ENCODE results near the gene PACS1.
A peak's percentile ranks its signal among the peaks of the same experiment; 100 is the strongest.
"Not testable (repeated sequence)": the region's sequence is repeated elsewhere in the genome, so short reads cannot be mapped to it uniquely, and the experiment has no call there.

The PACS1 gene

GRCh38 chr11:66072518-66072917 is 2.4 kb downstream of the PACS1 start:
- no peak for DNase-seq (ENCODE audit: low read depth in 2 of 3, low spot score in 2 of 3)

- no peak for DNase-seq (ENCODE audit: low read depth in 2 of 3, low spot score in 2 of 3)
Observed at GRCh38 chr11:66073669-66074068, 3.6 kb downstream of the PACS1 start.

- DNase-seq (ENCODE audit: low read depth in 2 of 3, low spot score in 2 of 3): no peak
Observed at GRCh38 chr11:66075273-66075672, 5.2 kb downstream of the PACS1 start.

- no peak for DNase-seq (ENCODE audit: low read depth in 2 of 3, low spot score in 2 of 3)
Observed at GRCh38 chr11:66076561-66076960, 6.5 kb downstream of the PACS1 start.

GRCh38 chr11:66077927-66078326 is 7.9 kb downstream of the PACS1 start:
- DNase-seq (ENCODE audit: low read depth in 2 of 3, low spot score in 2 of 3): no peak

GRCh38 chr11:66078949-66079348 is 8.9 kb downstream of the PACS1 start:
- DNase-seq (ENCODE audit: low read depth in 2 of 3, low spot score in 2 of 3): not testable (repeated sequence)

- no peak for DNase-seq (ENCODE audit: low read depth in 2 of 3, low spot score in 2 of 3)
Observed at GRCh38 chr11:66080055-66080817, 10.2 kb downstream of the PACS1 start.

GRCh38 chr11:66081505-66081904 is 11.4 kb downstream of the PACS1 start:
- DNase-seq (ENCODE audit: low read depth in 2 of 3, low spot score in 2 of 3): peak in 1 of 3 experiments; percentile 36

- DNase-seq (ENCODE audit: low read depth in 2 of 3, low spot score in 2 of 3): no peak
Observed at GRCh38 chr11:66082946-66083698, 13.1 kb downstream of the PACS1 start.

GRCh38 chr11:66083767-66084166 is 13.7 kb downstream of the PACS1 start:
- DNase-seq (ENCODE audit: low read depth in 2 of 3, low spot score in 2 of 3): no peak

GRCh38 chr11:66084821-66085475 is 14.9 kb downstream of the PACS1 start:
- DNase-seq (ENCODE audit: low read depth in 2 of 3, low spot score in 2 of 3): no peak

GRCh38 chr11:66087148-66087908 is 17.3 kb downstream of the PACS1 start:
- DNase-seq (ENCODE audit: low read depth in 2 of 3, low spot score in 2 of 3): no peak

GRCh38 chr11:66089067-66089466 is 19.0 kb downstream of the PACS1 start:
- DNase-seq (ENCODE audit: low read depth in 2 of 3, low spot score in 2 of 3): no peak

GRCh38 chr11:66090288-66090687 is 20.2 kb downstream of the PACS1 start:
- DNase-seq (ENCODE audit: low read depth in 2 of 3, low spot score in 2 of 3): no peak

- not testable (repeated sequence) for DNase-seq (ENCODE audit: low read depth in 2 of 3, low spot score in 2 of 3)
Observed at GRCh38 chr11:66092125-66092524, 22.1 kb downstream of the PACS1 start.

GRCh38 chr11:66099746-66100145 is 29.7 kb downstream of the PACS1 start:
- not testable (repeated sequence) for DNase-seq (ENCODE audit: low read depth in 2 of 3, low spot score in 2 of 3)

GRCh38 chr11:66100272-66101065 is 30.4 kb downstream of the PACS1 start:
- peak; percentile 28 to 45 (median 32) for DNase-seq (ENCODE audit: low read depth in 2 of 3, low spot score in 2 of 3)

- no peak for DNase-seq (ENCODE audit: low read depth in 2 of 3, low spot score in 2 of 3)
Observed at GRCh38 chr11:66101066-66101464, 31.0 kb downstream of the PACS1 start.

GRCh38 chr11:66104057-66104638 is 34.1 kb downstream of the PACS1 start:
- DNase-seq (ENCODE audit: low read depth in 2 of 3, low spot score in 2 of 3): no peak
